Nasal cavity respiratory epithelium epithelial cell of viscerocranial mucosa (primary cell): ENCODE measurements around the gene IQGAP1. TPM values are rescaled to one million over a fixed set of nuclear protein-coding genes. Genes with fewer than 3 reads are reported as not detected.

Experiments
- total RNA-seq: library from RNA; depleted of rRNA; stranded (reverse); fragments of >200 nt; gene quantifications from 2 replicates; pipeline ENCODE4 v1.2.3, GENCODE V29; 2014

IQGAP1 gene, protein sequence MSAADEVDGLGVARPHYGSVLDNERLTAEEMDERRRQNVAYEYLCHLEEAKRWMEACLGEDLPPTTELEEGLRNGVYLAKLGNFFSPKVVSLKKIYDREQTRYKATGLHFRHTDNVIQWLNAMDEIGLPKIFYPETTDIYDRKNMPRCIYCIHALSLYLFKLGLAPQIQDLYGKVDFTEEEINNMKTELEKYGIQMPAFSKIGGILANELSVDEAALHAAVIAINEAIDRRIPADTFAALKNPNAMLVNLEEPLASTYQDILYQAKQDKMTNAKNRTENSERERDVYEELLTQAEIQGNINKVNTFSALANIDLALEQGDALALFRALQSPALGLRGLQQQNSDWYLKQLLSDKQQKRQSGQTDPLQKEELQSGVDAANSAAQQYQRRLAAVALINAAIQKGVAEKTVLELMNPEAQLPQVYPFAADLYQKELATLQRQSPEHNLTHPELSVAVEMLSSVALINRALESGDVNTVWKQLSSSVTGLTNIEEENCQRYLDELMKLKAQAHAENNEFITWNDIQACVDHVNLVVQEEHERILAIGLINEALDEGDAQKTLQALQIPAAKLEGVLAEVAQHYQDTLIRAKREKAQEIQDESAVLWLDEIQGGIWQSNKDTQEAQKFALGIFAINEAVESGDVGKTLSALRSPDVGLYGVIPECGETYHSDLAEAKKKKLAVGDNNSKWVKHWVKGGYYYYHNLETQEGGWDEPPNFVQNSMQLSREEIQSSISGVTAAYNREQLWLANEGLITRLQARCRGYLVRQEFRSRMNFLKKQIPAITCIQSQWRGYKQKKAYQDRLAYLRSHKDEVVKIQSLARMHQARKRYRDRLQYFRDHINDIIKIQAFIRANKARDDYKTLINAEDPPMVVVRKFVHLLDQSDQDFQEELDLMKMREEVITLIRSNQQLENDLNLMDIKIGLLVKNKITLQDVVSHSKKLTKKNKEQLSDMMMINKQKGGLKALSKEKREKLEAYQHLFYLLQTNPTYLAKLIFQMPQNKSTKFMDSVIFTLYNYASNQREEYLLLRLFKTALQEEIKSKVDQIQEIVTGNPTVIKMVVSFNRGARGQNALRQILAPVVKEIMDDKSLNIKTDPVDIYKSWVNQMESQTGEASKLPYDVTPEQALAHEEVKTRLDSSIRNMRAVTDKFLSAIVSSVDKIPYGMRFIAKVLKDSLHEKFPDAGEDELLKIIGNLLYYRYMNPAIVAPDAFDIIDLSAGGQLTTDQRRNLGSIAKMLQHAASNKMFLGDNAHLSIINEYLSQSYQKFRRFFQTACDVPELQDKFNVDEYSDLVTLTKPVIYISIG (N-terminal part only)
- total RNA-seq, result 315 and 505 TPM in 2 replicates

DNA sequence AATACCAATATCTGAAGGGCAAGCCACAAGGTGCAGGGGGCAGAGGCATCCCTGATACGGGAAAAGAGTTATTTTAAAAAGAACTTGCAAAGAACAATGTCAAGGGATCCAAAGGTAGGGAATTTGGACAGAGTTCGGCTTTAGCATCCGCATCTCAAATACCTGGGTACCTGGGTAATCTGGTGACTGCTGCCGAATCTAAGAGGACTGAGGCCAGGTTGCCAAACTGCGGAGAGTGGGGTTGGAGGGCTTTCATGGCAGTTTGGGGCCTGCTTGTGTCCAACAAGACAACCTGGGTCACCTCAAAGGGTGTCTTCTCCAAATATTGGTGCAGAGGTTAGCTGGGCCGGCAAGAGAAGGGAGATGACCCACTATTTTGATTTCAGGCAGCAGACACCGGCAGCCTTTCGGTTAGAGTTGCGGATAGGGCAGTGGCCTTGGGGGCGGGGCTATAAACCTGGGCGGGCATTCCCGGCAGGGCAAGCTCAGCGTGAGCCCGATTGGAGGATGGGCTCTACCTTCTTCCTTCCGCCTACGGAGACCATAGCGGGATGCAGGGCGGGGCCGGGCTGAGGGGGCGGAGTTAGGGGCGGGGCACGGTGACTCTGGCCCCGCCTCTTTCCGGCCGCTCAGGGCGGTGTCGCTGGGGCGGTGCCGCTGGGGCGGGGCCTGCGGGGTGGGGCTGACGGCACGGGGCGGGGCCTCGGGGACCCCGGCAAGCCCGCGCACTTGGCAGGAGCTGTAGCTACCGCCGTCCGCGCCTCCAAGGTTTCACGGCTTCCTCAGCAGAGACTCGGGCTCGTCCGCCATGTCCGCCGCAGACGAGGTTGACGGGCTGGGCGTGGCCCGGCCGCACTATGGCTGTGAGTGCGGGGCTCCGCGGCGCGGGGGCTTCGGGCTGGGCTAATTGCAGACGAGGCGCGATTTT is at the start of gene IQGAP1:
Gene IQGAP1 (plus strand): TSS at position 709 of the 928 bp plus-strand sequence. CDS start 100 bp downstream, at position 809.

DNA sequence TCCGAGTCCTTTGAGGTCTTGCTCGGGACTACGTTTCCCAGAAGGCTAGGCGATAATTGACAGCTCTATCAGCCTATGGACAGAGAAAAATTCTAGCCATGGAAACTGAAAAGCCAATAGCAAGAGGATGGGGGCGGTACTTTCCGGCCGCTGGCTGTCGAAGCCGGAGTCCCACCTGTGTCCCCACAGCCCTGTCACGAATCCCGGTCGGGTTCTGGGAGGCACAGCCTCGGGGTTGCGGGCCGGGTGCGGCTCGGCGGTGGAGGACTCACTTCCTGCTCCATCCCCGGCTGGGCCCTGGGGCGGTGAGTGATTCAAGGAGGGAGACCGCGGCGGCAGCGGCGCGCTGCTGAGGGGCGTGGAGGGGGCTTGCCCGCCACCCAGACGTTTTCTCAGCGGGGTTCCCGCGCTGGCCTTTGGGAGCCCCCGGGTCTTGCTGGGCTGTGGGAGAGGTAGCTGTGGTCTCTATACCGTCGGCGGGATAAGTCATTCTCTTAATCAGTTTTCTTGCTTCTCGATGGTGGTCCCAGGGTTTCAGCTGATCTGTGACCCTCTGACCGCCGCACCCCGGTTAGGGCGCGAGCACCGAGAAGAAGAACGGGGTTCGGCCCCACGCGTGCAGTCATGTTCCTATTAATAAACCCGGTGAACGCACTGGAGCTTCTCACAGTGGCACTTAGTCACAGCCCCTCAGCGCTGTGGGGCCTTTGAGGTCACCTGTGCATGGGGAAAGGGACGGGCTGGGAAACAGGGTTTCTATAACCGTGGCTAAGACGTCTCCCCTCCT is 35.7 kb upstream of the IQGAP1 start, which contains the start of gene ZNF774:
Gene ZNF774 (plus strand): TSS at position 178 of the 787 bp plus-strand sequence. CDS start 2,377 bp downstream, outside the sequence.

DNA sequence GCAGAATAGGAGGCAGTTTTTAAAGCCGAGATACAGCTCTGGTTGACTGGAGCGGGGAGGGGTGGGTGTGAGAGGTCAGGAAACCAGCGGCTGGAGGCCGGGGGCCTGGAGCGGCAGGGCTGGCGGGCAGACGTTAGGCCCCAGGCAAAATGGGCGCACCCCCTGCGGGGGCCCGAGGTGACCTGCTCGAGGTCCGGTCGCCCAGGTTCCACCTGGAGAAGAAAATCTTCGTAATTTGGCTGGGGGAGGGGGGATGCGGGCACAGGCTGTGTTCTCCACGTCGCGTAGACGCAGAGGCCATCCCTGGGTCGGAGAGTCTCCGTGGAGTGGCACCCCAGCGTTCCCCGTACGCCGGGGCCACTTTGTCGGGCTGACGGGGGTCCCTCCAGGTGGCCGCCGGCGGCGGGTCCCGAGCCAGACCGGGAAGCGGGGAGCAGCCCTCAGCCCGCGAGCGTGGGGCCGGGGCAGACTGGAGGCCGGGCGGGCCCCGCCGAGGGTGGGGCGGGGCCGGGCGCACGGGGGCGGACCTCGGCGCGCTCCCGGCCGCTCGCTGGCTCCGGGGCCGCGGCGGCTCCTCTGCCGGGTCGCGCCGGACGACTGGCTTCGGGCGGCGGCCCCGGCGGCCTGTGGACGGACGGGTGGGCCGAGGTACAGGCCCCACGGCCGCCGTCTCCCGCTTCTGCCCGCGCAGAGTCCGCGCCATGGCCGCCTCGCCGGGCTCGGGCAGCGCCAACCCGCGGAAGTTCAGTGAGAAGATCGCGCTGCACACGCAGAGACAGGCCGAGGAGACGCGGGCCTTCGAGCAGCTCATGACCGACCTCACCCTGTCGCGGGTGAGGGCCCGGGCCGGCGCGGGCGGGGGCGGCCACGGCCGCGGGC is 141.6 kb downstream of the IQGAP1 start, which contains the start of gene CRTC3:
Gene CRTC3 (plus strand): TSS at position 553 of the 879 bp plus-strand sequence. CDS start 149 bp downstream, at position 702.

Other genes with a start within 250 kb of the IQGAP1 start
- 117 and 329 TPM in 2 replicates for gene SEMA4B, start 186.9 kb upstream of the IQGAP1 start, total RNA-seq
- 27.0 and 30.8 TPM in 2 replicates for gene CIB1, start 154.3 kb upstream of the IQGAP1 start, total RNA-seq
- gene GDPGP1, start 154.0 kb upstream of the IQGAP1 start, total RNA-seq, result 4.1 and 5.0 TPM in 2 replicates
- under 0.01 and 0.07 TPM in 2 replicates for gene TTLL13, start 138.7 kb upstream of the IQGAP1 start, total RNA-seq
- 107 and 122 TPM in 2 replicates for gene NGRN, start 122.6 kb upstream of the IQGAP1 start, total RNA-seq
- 3.4 and 8.5 TPM in 2 replicates for gene ZNF774, start 36.0 kb upstream of the IQGAP1 start, total RNA-seq
- gene CRTC3, start 141.7 kb downstream of the IQGAP1 start, total RNA-seq, result 8.9 and 16.8 TPM in 2 replicates